HG02798 (cell line): ENCODE measurements around the gene MRPL28.
"Not testable (repeated sequence)": the region's sequence is repeated elsewhere in the genome, so short reads cannot be mapped to it uniquely, and the experiment has no call there.

Experiments
- ATAC-seq: cut with Tn5 transposase; IDR thresholded peaks from one replicate; pipeline ENCODE4 v1.9.1; 2021; ENCODE audit warnings: mild to moderate bottlenecking; ENCODE audit not compliant: unreplicated experiment, poor library complexity

MRPL28 gene

DNA sequence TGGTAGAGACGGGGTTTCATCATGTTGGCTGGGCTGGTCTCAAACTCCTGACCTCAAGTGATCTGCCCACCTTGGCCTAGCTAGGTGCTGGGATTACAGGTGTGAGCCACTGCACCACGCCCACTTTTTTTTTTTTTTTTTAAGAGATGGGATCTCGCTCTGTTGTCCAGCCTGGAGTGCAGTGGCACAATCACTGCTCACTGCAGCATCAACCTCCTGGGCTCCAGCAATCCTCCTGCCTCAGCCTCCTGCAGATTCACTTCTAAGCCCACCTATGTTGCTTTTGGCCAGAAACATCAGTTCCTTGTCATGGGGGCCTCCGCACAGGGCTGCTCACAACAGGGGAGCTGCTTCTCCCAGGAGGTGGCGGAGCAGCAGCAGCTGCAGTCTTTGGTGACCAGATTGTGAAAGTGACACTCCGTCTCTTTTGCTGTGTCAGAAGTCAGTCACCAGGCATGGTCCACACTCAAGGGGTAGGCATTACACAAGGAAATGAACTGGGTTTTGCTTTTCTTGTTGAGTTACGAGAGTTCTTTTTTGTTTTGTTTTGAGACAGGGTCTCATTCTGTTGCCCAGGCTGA, 22.2 kb upstream of the MRPL28 start:
- ATAC-seq, result peak; percentile 48

DNA sequence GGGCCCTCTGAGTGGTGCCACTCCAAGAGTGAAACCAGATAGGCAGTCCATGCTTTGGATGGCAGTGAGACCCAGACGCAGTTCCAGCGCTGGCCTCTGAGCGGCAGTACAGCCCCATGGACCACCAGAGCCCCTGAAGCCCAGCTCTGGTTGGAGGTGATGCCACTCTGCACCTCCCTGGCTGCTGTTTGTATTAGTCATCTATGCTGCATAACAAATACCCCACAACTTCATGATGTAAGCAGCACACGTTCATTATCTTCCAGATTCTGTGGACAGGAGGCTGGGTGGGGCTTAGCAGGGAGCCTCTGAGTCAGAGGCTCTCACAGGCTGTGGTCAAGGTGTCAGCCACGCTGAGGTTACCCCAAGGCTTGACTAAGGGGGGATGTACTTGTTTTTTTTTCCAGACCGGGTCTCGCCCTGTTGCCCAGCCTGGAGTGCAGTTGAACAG, 21.6 kb upstream of the MRPL28 start:
- ATAC-seq, result peak; percentile 47

- ATAC-seq, result no peak
Observed at GRCh38 chr16:389352-389751, 19.0 kb upstream of the MRPL28 start.

GRCh38 chr16:387761-388666, 17.7 kb upstream of the MRPL28 start:
- ATAC-seq, result not testable (repeated sequence)

GRCh38 chr16:386641-387156, 16.4 kb upstream of the MRPL28 start:
- no peak for ATAC-seq

DNA sequence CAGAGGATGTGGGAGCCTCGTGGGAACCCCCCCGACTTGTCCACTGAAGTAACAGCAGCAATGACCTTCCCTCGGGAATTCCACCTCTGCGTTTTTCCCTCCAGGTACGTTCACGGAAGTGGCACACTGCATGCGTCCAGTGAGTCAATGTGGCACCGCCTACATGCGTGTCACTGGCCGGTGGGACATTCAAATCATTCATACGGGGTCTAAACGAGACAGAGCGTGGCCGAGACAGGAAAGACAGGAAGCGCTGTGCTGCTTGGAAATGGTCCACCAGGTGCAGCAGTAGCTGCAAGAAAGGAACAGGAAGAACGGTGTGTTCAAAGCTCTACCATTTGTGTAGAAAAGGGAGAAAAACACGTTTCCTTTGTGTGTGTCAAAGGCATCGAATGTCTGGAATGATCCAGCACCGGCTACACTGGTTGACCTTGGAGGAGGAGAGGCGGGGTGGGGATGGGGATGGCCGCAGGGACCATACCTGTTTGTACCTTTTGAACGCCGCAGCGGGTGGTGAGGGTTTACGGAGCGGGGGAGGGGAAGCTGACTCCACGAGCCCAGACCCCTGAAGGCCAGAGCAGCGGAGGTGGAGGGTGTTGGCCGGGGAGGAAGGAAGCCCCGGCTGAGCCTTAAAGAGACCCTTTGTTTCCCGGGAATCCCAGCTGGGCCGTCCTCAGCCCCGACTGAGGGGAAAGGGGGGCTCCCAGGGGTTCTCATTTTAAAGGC, 13.2 kb upstream of the MRPL28 start:
- ATAC-seq, result no peak

- peak; percentile 74 for ATAC-seq
Observed at GRCh38 chr16:381789-382717, 11.7 kb upstream of the MRPL28 start, which contains the start of gene PGAP6. Gene PGAP6, minus strand, starts transcription at chr16:381978. Its CDS starts 157 bp downstream, at chr16:381821.

GRCh38 chr16:381012-381788, 10.9 kb upstream of the MRPL28 start:
- ATAC-seq, result peak; percentile 14

DNA sequence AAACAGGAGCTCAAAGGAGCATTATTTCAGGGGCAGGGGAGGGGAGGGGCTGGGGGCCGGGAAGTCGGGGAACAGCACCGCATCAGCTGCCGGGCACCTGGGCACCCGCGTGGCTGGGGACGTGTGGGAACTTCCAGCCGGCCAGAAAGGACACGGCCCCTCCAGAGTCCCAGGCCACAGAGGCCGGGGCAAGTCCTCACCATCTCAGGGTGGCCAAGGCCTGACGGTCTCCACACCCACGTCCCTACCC, 10.3 kb upstream of the MRPL28 start:
- ATAC-seq, result no peak

DNA sequence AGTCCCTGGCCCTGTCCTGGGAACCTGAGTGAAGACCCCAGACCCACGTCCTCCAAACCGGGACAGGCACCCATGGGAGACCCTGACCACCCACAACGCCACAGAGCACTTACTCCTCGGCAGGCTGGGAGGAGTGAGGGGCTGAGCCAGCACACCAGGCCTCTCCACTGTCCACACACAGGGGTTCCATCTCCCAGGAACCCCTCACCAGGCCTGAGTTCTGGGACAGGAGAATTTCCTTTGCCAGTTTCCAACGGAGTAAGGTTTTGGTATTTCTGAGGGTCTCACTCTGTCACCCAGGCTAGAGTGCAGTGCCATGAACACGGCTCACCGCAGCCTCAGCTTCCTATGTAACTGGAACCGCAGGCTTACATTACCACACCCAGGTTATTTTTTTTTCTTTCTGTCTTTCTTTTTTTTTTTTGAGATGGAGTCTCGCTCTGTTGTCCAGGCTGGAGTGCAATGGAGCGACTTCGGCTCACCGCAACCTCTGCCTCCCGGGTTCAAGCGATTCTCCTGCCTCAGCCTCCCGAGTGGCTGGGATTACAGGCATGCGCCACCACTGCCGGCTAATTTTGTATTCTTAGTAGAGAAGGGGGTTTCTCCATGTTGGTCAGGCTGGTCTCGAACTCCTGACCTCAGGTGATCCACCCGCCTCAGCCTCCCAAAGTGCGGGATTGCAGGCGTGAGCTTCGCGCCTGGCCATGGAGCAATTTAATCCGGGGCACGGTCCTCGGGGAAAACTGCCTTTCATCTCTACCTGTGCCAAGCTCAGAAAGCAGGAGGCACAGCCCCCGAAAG, 9.8 kb upstream of the MRPL28 start:
- no peak for ATAC-seq

DNA sequence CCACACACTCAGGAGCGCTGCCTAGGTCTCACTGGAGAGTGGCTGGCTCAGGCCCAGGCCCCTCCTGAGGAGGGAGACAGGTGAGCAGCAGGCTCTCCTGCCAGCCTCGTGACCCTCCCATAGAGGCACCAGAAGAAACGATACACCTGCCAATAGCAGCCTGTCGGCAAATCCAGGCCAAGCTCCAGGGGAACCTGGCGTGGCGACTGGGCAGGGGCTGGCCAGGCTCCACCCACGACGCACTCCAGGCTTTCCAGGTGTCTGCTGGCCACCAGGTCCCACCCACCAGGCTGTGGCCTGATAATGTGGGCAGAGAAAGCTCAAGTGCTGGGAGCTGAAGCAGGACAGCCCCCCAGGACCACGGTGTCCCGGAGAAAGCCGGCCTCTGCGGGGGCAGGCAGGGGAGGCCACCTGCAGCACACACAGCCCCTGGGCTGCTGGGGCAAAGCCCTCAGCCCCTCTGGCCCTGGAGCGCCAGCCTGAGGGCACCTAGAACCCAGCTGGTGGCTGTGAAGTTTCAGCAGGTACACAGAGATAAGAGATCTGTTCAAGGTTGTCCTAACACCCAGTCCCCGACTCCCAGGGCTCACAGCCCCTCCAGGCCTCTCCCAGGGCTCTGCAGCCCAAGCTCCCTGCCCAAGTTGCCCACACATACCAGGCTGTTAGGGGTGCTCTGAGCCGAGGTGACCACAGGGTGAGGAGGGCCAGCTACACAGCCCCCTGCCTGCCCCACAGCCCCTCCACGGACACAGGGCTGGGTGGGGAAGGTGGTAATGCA, 9.0 kb upstream of the MRPL28 start:
- no peak for ATAC-seq

DNA sequence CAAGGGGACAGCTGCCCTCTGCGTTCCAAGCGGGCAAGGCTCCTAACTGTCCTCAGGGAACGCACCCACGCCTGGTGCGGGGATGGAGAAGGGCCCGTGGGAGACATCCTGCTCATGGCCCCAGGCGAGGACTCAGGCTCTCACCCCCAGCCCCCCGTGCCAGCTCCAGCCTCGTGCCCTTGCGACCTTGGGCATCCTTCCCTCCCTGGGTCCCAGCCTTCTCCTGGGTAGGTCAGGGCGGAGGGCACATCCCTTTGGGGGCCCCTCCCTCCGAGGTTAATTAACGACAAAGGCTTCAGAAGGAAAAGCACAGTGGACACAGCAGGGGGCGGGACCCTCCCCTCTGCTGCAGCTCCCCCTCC, 8.5 kb upstream of the MRPL28 start:
- no peak for ATAC-seq

- not testable (repeated sequence) for ATAC-seq
Observed at GRCh38 chr16:378113-378820, 7.9 kb upstream of the MRPL28 start.

GRCh38 chr16:377419-377951, 7.1 kb upstream of the MRPL28 start:
- no peak for ATAC-seq

- ATAC-seq, result no peak
Observed at GRCh38 chr16:376817-377418, 6.6 kb upstream of the MRPL28 start.
